GM06990 (cell line): ENCODE results near the gene CBX6.

ENCODE experiments used
- DNase-seq: peaks from one replicate; pipeline ENCODE4 v3.0.0-alpha.2; 2011; ENCODE audit not compliant: insufficient read length; ENCODE audit errors: extremely low read depth
- H3K27me3 ChIP-seq: replicated peaks from 2 replicates; pipeline ENCODE4 v1.6.0; 2011; ENCODE audit warnings: low read length; ENCODE audit not compliant: control insufficient read depth, insufficient read depth
- H3K36me3 ChIP-seq: 2 replicates; pipeline ENCODE4 v1.5.1; 2011; ENCODE audit warnings: low read length; ENCODE audit not compliant: control insufficient read depth, insufficient read depth
- H3K4me3 ChIP-seq: replicated peaks from 2 replicates; pipeline ENCODE4 v1.5.1; 2011; ENCODE audit warnings: low read depth, mild to moderate bottlenecking, control low read depth, low read length
- TF ChIP-seq, protein P1 (sequence below): IDR thresholded peaks from 2 replicates; pipeline ENCODE4 v1.5.1; 2011; ENCODE audit warnings: low read length, control low read depth, mild to moderate bottlenecking, inconsistent platforms; ENCODE audit not compliant: insufficient read depth, poor library complexity, severe bottlenecking

CBX6 gene

GRCh38 chr22:38837414-38837928 lies 34.5 kb downstream of the CBX6 start:
- Histone ChIP-seq H3K4me3 (no peak overlapping the region), H3K36me3 (no peaks in the 10 kb centered on the region), H3K27me3 (no peaks in the 10 kb centered on the region; the same call in 1 of the 2 replicates)
- TF ChIP-seq, protein P1, sequence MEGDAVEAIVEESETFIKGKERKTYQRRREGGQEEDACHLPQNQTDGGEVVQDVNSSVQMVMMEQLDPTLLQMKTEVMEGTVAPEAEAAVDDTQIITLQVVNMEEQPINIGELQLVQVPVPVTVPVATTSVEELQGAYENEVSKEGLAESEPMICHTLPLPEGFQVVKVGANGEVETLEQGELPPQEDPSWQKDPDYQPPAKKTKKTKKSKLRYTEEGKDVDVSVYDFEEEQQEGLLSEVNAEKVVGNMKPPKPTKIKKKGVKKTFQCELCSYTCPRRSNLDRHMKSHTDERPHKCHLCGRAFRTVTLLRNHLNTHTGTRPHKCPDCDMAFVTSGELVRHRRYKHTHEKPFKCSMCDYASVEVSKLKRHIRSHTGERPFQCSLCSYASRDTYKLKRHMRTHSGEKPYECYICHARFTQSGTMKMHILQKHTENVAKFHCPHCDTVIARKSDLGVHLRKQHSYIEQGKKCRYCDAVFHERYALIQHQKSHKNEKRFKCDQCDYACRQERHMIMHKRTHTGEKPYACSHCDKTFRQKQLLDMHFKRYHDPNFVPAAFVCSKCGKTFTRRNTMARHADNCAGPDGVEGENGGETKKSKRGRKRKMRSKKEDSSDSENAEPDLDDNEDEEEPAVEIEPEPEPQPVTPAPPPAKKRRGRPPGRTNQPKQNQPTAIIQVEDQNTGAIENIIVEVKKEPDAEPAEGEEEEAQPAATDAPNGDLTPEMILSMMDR: no peak
- no peak for DNase-seq

DNA sequence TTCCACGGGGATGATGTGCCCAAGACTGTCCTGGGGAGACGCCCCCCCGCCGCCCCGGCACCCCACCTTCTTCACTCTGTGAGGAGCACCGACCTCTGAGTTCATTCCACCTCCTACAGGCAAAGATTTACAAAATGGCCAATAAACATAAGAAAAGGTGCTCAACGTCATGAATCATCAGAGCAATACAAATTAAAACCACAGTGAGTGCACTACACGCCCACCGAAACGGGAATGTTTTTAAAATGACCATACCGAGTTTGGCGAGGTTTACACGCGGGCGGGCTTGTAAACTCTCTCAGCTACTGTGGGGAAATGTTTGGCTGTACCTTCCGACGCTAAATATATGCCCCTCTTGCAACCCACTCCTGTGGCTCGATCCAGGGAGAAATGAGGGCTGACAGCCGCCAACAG lies 36.1 kb downstream of the CBX6 start:
- Histone ChIP-seq H3K27me3 (no peaks in the 10 kb centered on the region; the same call in 1 of the 2 replicates), H3K4me3 (no peak overlapping the region), H3K36me3 (no peaks in the 10 kb centered on the region)
- no peak for DNase-seq
- TF ChIP-seq, protein P1: no peak

GRCh38 chr22:38834991-38835390 lies 37.0 kb downstream of the CBX6 start:
- TF ChIP-seq, protein P1: no peak
- Histone ChIP-seq H3K27me3 (no peaks in the 10 kb centered on the region; the same call in 1 of the 2 replicates), H3K4me3 (no peak overlapping the region), H3K36me3 (no peaks in the 10 kb centered on the region)
- DNase-seq: no peak

GRCh38 chr22:38834215-38834953 lies 37.6 kb downstream of the CBX6 start:
- no peak overlapping the region for H3K4me3 ChIP-seq
- TF ChIP-seq, protein P1: no peak
- no peaks in the 10 kb centered on the region; the same call in 1 of the 2 replicates for H3K27me3 ChIP-seq

DNA sequence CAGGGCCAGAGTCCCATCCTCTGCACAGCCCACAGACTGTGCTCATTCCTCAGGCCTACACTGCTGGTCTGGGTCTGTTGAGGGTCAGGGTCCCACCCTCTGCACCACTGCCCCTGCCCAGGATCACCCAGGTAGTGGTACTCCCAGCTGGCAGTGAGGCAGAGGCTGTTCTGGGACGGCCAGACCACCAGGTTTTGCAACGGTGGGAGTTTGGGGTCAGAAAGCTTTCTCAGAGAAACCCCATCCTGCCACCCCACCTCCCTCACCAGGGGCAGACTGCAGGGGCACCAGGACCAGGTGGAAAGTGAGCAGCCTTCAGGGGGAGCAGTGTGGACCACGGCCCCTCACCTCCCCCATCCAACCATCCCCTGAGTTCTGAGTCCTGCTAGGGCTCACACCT lies 39.0 kb downstream of the CBX6 start:
- Histone ChIP-seq H3K27me3 (no peaks in the 10 kb centered on the region; the same call in 1 of the 2 replicates), H3K4me3 (no peak overlapping the region), H3K36me3 (no peaks in the 10 kb centered on the region)
- TF ChIP-seq, protein P1: no peak
- DNase-seq: no peak

More at GRCh38 chr22:38834215-38834953, 37.6 kb downstream of the CBX6 start:
- H3K36me3 ChIP-seq: no peaks in the 10 kb centered on the region
- no peak for DNase-seq
